NCI-H446 treated with DMSO at 0.1 percent for 48 hours (cell line): ENCODE data around the gene MKS1.

Source experiments
- DNase-seq: peaks from one replicate; lab custom pipeline; 2025; lab: John Stamatoyannopoulos, UW

MKS1 gene

DNA sequence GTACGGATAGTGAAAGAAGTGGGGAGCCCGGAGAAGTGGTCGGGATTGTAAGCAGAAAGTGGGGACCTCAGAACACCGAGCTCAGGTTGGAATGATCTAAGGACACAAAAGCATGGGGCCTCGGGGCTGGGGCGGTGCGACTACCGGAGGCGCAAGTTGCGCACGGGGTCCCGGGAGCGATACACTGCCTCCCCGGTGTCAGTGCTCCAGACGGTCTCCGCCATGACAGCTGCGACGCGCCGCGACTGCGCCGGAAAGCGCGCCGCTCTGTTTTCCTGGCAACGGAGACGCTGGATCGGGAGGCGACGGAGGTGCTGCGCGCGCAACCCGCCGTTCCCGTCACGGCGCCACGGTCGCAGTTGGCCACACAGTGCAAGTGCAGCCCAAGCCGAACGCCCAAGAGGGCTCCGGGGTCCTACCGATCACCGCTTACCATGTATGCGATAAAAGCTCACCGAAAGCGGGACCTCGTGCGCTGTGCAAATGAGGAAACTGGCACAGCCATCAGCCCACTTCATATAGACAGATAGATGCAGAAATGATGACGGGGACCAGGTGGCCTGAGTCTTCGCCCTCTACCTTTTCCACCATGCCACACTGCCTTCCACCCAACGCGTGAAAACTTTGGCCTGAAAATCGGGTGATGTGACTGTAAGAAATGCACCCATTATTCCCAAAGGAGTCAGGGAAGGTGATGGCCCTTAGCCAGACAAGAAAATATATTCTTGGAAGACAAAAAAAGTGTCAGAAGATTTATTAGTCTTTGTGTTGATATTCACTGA, at the start of gene MKS1:
Gene MKS1 (minus strand): TSS at position 249 of the 782 bp plus-strand sequence. CDS start 25 bp downstream, at position 224.
- peak; percentile 80 for DNase-seq

DNA sequence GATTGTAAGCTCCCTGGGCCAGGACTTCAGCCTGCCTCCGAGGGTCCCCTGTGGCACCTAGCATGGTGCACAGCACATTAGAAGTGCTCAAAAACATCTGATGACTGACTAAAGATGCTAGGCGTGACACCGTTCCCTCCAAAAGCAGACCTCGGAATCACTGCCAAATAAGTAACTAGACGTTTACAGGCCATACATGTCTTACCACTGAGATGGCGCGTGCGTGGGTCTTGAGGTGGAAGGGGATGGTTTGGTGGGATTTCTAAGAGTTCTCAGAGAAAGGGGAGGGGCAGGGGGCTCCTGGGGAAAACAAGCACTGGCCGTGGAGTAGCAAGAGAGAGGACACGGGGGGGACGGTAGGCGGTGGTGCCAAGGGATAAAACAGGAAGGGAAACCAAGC, 49.3 kb upstream of the MKS1 start:
- no peak for DNase-seq

- DNase-seq: no peak
These were observed 48.6 kb upstream of the MKS1 start for GRCh38 chr17:58267347-58268324.

GRCh38 chr17:58265902-58266875, 47.1 kb upstream of the MKS1 start:
- DNase-seq: no peak

- DNase-seq: no peak
These were observed 46.2 kb upstream of the MKS1 start for GRCh38 chr17:58265271-58265670.

DNA sequence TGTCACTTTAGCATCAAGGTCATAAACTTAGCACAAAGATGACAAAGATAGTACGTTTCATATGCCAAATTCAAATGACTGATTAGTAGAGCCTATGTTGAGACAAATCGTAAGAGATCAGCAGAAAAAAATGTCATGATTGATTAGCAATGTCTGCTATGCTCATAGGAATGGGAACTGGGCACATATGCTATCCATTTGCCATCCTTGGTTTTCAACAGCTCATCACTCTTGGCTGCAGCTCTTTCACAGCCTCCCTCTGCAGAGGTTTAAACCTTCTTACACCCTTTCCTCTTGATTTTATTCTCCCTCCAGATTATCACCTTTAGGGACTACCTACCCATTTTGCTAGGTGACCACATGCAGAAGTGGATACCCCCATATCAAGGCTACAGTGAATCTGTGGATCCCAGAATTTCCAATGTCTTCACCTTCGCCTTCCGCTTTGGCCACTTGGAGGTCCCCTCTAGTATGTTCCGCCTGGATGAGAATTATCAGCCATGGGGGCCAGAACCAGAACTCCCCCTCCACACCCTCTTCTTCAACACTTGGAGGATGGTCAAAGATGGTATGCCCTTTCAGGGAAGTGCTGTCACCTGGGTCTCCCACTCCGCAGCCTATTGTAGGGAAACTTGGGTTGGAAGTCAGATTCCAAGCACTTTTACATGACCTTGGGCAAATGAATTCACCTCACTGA, 45.5 kb upstream of the MKS1 start:
- DNase-seq: no peak

DNA sequence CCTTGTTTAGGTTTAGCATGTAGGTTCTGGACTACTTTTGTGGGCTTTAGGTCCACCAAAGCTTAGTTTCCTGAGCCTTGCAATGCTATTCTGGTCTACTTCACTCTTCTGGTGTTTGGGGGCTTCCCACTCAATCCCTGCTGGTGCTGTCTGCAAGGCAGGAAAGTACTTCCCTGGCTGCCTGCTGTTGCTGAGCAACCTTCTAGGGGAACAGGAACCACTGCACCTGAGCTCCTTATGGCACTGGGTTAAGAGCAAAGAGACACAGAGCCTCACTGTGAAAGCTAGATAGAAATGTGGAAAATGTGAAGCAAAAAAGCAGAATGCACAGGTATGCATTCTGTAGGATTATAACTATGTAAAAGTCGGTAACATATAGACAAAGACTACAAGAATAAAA, 44.7 kb upstream of the MKS1 start:
- no peak for DNase-seq

DNA sequence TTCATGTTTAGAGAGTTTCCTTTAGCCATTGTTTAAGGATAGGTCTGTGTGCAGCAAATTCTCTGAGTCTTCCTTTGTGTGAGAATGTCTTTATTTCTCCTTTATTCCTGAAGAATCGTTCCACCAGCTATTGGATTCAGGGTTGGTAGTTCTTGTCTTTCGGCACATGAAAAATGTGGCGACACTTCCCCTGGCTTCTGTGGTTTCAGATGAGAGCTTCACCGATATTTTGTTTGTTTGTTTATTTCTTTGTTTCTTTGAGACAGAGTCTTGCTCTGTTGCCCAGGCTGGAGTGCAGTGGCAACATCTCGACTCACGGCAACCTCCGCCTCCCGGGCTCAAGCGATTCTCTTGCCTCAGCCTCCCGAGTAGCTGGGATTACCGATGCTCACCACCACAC, 43.1 kb upstream of the MKS1 start:
- DNase-seq: no peak

DNA sequence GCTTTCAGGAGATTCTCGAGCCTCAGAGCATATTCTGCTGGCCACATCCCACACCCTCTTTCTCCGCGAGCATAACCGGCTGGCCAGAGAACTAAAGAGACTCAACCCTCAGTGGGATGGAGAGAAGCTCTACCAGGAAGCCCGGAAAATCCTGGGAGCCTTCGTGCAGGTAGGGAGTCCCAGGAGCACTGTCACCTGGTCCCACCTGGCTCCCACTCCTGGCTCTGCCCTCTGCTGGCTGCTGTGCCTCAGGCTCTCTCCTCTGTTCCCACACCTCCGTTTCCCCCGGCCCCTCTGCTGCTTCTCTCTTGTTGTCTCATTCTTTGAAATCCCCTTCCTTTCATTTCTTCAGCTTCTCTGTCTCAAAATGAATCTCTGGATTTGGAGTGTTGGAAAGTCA, 35.7 kb upstream of the MKS1 start:
- DNase-seq: no peak

- no peak for DNase-seq
These were observed 34.0 kb upstream of the MKS1 start for GRCh38 chr17:58253082-58253481.

DNA sequence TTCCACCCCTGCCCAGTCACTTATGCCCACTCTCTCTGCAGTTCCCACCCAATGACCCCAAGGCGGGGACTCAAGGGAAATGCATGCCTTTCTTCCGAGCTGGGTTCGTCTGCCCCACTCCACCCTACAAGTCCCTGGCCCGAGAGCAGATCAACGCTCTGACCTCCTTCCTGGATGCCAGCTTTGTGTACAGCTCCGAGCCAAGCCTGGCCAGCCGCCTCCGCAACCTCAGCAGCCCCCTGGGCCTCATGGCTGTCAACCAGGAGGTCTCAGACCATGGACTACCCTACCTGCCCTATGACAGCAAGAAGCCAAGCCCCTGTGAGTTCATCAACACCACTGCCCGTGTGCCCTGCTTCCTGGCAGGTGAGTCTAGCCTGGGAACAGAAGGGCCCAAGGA, 33.1 kb upstream of the MKS1 start:
- DNase-seq: no peak

DNA sequence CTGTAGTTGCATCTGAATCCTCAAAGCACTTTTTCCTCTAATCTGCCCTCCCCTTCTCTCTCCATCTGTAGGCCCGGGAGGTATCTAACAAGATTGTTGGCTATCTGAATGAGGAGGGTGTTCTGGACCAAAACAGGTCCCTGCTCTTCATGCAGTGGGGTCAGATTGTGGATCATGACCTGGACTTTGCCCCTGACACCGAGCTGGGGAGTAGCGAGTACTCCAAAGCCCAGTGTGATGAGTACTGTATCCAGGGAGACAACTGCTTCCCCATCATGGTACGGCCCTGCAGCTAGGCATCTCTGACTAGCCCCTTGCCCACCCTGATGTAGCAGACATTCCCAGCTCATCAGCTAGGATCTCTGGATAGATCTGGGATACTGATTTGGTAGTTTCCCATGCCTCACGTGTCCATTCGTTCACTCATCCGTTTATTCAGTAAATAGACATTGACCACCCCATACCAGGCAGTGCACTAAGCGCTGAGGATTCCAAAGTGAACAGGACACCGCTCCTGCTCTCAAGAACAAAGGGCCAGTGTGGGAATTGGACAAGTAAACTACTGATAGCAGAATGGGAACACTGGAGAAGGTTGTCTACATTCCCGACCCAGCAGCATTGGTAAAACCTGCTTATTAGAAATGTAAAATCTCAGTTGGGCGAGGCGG, 31.4 kb upstream of the MKS1 start:
- DNase-seq: no peak

DNA sequence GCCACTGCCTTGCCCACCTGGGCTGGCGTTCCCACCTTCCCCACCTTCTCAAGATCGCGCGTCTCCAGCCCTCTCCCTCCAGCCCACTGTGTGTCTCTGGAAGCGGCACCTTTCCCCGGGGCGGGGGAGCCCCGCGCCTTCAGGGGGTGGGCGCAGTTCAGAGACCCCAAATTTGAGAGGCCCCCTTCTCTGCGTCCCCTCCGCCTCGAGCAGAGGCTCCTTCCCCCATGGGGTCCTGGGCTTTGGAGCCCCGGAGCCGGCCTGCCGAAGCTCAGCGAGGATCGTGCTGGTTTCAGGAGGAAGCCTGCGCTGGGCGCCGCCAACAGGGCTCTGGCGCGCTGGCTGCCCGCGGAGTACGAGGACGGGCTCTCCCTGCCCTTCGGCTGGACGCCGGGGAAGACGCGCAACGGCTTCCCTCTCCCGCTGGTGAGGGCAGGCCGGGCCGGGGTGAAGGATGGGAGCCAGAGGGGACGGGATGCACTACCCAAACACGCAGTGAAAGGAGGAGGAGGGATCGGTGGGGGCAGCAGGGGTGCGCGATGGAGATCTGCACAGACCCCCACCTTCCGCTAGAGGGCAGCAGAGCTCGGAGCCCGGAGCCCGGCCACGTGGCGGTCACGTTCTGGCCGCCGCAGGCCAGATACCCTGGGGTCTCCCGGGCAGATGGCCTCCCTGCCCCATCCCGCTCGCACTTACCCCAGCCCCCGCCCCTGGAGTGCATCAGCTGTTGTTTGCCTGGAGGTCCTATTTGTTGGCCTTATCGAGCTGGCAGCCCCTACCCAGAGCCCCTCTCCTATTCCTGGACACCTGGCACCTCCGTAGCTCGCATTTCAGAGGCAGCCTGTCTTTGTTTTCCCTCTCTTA, 30.4 kb upstream of the MKS1 start:
- DNase-seq: peak; percentile 0

- DNase-seq: no peak
These were observed 29.9 kb upstream of the MKS1 start for GRCh38 chr17:58248955-58249269.

- no peak for DNase-seq
These were observed 28.7 kb upstream of the MKS1 start for GRCh38 chr17:58247511-58248363.

DNA sequence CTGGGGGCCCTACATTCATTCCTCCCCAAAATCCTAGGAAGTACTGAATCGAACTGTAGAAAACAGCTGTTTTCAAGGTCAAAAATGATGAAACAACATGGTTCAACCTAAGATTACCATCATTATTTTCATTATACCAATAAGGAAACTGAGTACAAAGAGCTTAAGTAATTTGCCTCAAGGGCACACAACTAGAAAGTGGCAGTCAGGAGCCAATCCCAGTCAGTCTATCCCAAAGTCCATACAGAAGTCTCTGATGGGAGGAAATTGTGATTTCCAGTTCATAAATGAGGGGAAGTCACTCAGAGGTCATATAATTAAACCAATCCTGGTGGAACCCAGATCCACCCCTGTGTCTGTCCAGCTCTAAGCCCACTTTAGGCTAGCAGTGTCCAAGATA, 27.7 kb upstream of the MKS1 start:
- DNase-seq: no peak

DNA sequence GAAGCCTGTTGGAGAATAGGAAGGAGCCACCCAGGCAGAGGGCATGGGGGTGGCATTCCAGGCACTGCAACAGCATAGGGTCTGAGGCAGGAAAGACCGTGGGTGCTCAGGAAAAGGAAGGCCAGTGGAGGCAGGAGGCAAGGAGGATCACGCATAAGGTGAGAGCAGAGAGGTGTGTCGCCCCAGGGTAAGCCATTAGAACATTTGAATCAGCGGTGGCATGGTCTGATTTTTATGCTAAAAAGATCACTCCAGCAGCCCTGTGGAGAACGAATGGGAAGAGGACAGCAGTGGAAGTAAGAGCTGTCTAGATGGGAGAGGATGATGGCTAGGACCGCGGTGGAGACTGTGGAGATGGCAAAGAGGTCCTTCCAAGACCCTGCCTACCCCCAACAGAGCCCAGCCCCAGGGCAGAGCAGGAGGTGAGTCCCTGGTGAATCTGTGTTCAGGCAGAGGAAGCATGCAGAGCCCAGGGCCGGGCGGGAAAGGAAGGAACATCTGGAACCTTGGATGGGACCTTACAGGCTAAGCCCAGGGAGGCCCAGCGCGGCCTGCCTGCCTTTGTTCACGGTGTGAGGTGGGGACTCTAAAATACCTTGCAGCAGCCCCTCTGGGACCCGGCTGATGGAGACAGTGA, 27.2 kb upstream of the MKS1 start:
- no peak for DNase-seq

DNA sequence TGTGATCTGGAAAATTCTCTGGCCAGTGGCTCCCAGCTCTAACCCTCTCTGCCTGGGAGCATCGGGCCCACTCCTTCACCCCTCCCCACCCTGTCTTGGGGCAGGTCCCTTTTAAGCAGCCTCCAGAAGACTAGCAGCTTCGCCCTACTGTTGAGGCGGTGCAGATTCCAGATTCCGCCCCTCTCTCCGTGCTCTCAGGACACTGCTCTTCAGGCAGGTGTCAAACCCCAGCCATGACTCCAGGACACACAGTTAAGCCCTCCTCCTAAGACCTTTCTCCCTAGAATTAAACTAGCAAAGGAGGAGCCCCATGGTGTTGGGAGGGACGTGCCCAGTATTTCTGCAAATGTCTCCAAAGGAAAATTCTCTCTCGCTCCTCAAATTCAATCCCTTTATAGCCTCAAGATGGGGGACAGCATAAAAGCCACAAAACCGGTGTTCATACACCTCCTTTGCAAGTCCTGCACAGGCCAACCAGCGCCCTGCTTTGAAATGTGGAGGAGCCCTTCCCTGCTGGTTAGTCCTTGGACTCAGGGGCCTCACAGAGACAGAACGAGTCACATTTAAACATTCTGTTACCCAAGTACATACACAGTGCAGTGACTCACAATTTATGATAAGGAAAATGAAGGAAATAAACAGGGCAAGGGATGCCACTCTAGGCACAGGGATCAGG, 26.5 kb upstream of the MKS1 start:
- DNase-seq: no peak
